OCI-LY7 (cell line): Measurements from ENCODE around the gene CDR2. TPM values are rescaled to one million over a fixed set of nuclear protein-coding genes. Genes with fewer than 3 reads are reported as not detected.

Experiments used
- BruUV-seq: library from RNA; stranded (reverse); fragments of 400-500 nt; replicated peaks from 2 replicates; lab custom pipeline; 2021; lab: Mats Ljungman, UMichigan
- CTCF ChIA-PET: fragments of 300-600 bp; sonication (Branson Sonifier 250); formaldehyde crosslinking; loops from one replicate; lab custom pipeline; 2022; ENCODE audit warnings: antibody characterized with exemption; ENCODE audit not compliant: unreplicated experiment; lab: Charles Lee
- POLR2A ChIA-PET: fragments of 300-600 bp; sonication (Branson Sonifier 250); formaldehyde crosslinking; loops from one replicate; lab custom pipeline; 2022; ENCODE audit warnings: antibody characterized with exemption; lab: Charles Lee
- DNase-seq: peaks from one replicate; pipeline ENCODE4 v3.0.0-alpha.2; 2015; ENCODE audit warnings: low spot score
- H2AFZ ChIP-seq: fragments of 200-600 bp; sonication (generic), shearing (Covaris generic); 2 replicates; pipeline ENCODE4 v1.6.1; 2014; ENCODE audit warnings: mild to moderate bottlenecking, antibody characterized with exemption, low read length, moderate library complexity
- H3K27ac ChIP-seq: fragments of 200-600 bp; sonication (generic); 2 replicates; pipeline ENCODE4 v1.5.1; 2014; ENCODE audit warnings: mixed run types, low read depth, mild to moderate bottlenecking, moderate library complexity, low read length, inconsistent platforms; ENCODE audit not compliant: poor library complexity, severe bottlenecking
- H3K36me3 ChIP-seq: fragments of 200-600 bp; sonication (generic); 2 replicates; pipeline ENCODE4 v1.6.1; 2014; ENCODE audit warnings: mild to moderate bottlenecking, antibody characterized with exemption, low read length, moderate library complexity, mixed read lengths; ENCODE audit not compliant: insufficient read depth
- H3K4me1 ChIP-seq: fragments of 200-600 bp; sonication (generic); 2 replicates; pipeline ENCODE4 v1.5.1; 2014; ENCODE audit warnings: mild to moderate bottlenecking, low read length; ENCODE audit not compliant: insufficient read depth, poor library complexity, severe bottlenecking
- H3K4me2 ChIP-seq: fragments of 200-600 bp; sonication (generic); 2 replicates; pipeline ENCODE4 v1.6.1; 2014; ENCODE audit warnings: mild to moderate bottlenecking, low read length
- H3K4me3 ChIP-seq: fragments of 200-600 bp; sonication (generic); 2 replicates; pipeline ENCODE4 v1.5.1; 2014; ENCODE audit warnings: mild to moderate bottlenecking, low read depth, low read length; ENCODE audit not compliant: poor library complexity, severe bottlenecking
- H3K79me2 ChIP-seq: fragments of 200-600 bp; sonication (generic); 2 replicates; pipeline ENCODE4 v1.6.1; 2016; ENCODE audit warnings: low read depth, mild to moderate bottlenecking, low read length, moderate library complexity, mixed read lengths; ENCODE audit not compliant: insufficient read depth
- H3K9me2 ChIP-seq: fragments of 200-600 bp; sonication (generic); 2 replicates; pipeline ENCODE4 v1.6.1; 2016; ENCODE audit warnings: mild to moderate bottlenecking, low read length, mixed read lengths; ENCODE audit not compliant: insufficient read depth
- H3K9me3 ChIP-seq: fragments of 200-600 bp; sonication (generic); 2 replicates; pipeline ENCODE4 v1.6.1; 2014; ENCODE audit warnings: mild to moderate bottlenecking, mixed run types, low read length, mixed read lengths
- H4K20me1 ChIP-seq: fragments of 200-600 bp; sonication (generic); 2 replicates; pipeline ENCODE4 v1.6.1; 2014; ENCODE audit warnings: mild to moderate bottlenecking, antibody characterized with exemption, low read length, moderate library complexity, mixed read lengths; ENCODE audit not compliant: insufficient read depth
- CTCF ChIP-seq: fragments of 200-600 bp; sonication (generic); conservative IDR thresholded peaks from 2 replicates; pipeline ENCODE4 v1.5.1; 2014; ENCODE audit warnings: mild to moderate bottlenecking, antibody characterized with exemption, low read length, moderate library complexity, mixed read lengths
- EZH2phosphoT487 ChIP-seq: fragments of 200-600 bp; sonication (generic); IDR thresholded peaks from 2 replicates; pipeline ENCODE4 v1.6.1; 2018; ENCODE audit warnings: low read depth, borderline replicate concordance, mild to moderate bottlenecking, mixed run types, antibody characterized with exemption, low read length, moderate library complexity, mixed read lengths
- intact Hi-C: fragments of 100-400 bp; cut with micrococcal nuclease; formaldehyde crosslinking; loops from one replicate; pipeline ENCODE4 v1.10.0; 2022; ENCODE audit not compliant: unreplicated experiment
- total RNA-seq, 2 experiments: library from RNA; depleted of rRNA in 1 of 2; stranded (reverse); fragments of >200 nt in 1 of 2; shearing (Covaris generic) in 1 of 2; gene quantifications; 2 replicates each; pipeline ENCODE4 v1.2.3, GENCODE V29; 2014 to 2022

Gene CDR2
- total RNA-seq, 2 experiments from 2014 or later, result 33.0 to 38.3 TPM

- H3K4me1 ChIP-seq, result no peaks in the 10 kb centered on the region
- no peaks in the 10 kb centered on the region for H3K9me3 ChIP-seq
- CTCF ChIA-PET, result no interaction called here
- H3K79me2 ChIP-seq, result no peaks in the 10 kb centered on the region
- H3K9me2 ChIP-seq, result no peaks in the 10 kb centered on the region
- BruUV-seq, result no TSS peak
- no peak overlapping the region for H3K27ac ChIP-seq
- TF ChIP-seq EZH2phosphoT487, result no peak
- intact Hi-C loops, result loop anchor here (10.0 kb wide), 1 partner anchor 821 kb away; no protein-coding TSS in a partner anchor
- H3K36me3 ChIP-seq, result no peaks in the 10 kb centered on the region
- H2AFZ ChIP-seq, result no peak overlapping the region
- no peak for DNase-seq
- H3K4me2 ChIP-seq, result no peak overlapping the region
- POLR2A ChIA-PET, result no interaction called here
- no peaks in the 10 kb centered on the region for H4K20me1 ChIP-seq
- H3K4me3 ChIP-seq, result no peak overlapping the region
These were observed 21.5 kb upstream of the CDR2 start for GRCh38 chr16:22395960-22396359.

GRCh38 chr16:22394121-22394520 lies 19.7 kb upstream of the CDR2 start:
- Histone ChIP-seq H3K4me2 (no peak overlapping the region), H3K4me1 (no peaks in the 10 kb centered on the region), H3K36me3 (no peaks in the 10 kb centered on the region), H3K79me2 (no peaks in the 10 kb centered on the region), H3K9me2 (no peaks in the 10 kb centered on the region), H3K27ac (no peak overlapping the region), H4K20me1 (no peaks in the 10 kb centered on the region), H2AFZ (no peak overlapping the region), H3K4me3 (no peak overlapping the region), H3K9me3 (no peaks in the 10 kb centered on the region)
- no TSS peak for BruUV-seq
- TF ChIP-seq CTCF (no peak), EZH2phosphoT487 (no peak)
- ChIA-PET POLR2A (no interaction called here), CTCF (no interaction called here)
- DNase-seq, result no peak
- intact Hi-C loops, result loop anchor here (10.0 kb wide), 1 partner anchor 819 kb away; no protein-coding TSS in a partner anchor

GRCh38 chr16:22388101-22388644 lies 13.8 kb upstream of the CDR2 start:
- Histone ChIP-seq H3K9me3 (no peaks in the 10 kb centered on the region), H2AFZ (no peak overlapping the region), H3K4me2 (no peak overlapping the region), H3K27ac (no peak overlapping the region), H3K36me3 (no peaks in the 10 kb centered on the region), H3K4me1 (no peaks in the 10 kb centered on the region), H3K79me2 (no peaks in the 10 kb centered on the region), H4K20me1 (no peaks in the 10 kb centered on the region), H3K4me3 (no peak overlapping the region), H3K9me2 (no peaks in the 10 kb centered on the region)
- no peak for DNase-seq
- no peak for TF ChIP-seq CTCF
- TF ChIP-seq EZH2phosphoT487, result no peak
- ChIA-PET CTCF (no interaction called here), POLR2A (interaction anchor here (1.0 kb wide), 1 partner anchor 19 kb away, joined by 4 read pairs; no protein-coding TSS in a partner anchor)
- no TSS peak for BruUV-seq
- intact Hi-C loops, result no loop called here
